HCT116 (cell line): ENCODE data around the gene NEK9. TPM values are rescaled to one million over a fixed set of nuclear protein-coding genes. Genes with fewer than 3 reads are reported as not detected.

Experiments
- ATAC-seq: fragments of 200-7000 bp; cut with Tn5 transposase; 2 replicates; pipeline ENCODE4 v1.9.1; 2020; ENCODE audit warnings: mild to moderate bottlenecking, moderate library complexity
- BruUV-seq: library from RNA; stranded (reverse); fragments of 400-500 nt; replicated peaks from 2 replicates; lab custom pipeline; 2021; lab: Mats Ljungman, UMichigan
- CTCF ChIA-PET: fragments of 300-600 bp; sonication (Branson Sonifier 250); formaldehyde crosslinking; loops from one replicate; lab custom pipeline; 2021; ENCODE audit warnings: antibody characterized with exemption; lab: Charles Lee
- POLR2A ChIA-PET: fragments of 300-600, 350-600 bp; sonication (Branson Sonifier 250); formaldehyde crosslinking; loops from one replicate; lab custom pipeline; 2021; ENCODE audit warnings: antibody characterized with exemption; lab: Charles Lee
- RAD21 ChIA-PET, 2 experiments: fragments of 300-600 bp; sonication (Branson Sonifier 250); formaldehyde crosslinking; loops; one replicate each; lab custom pipeline; 2023; ENCODE audit warnings: low total read pairs in 2 of 2; ENCODE audit not compliant: uncharacterized antibody in 2 of 2, unreplicated experiment in 2 of 2, low non-redundant PET in 1 of 2; lab: Charles Lee
- DNase-seq: peaks from one replicate; pipeline ENCODE4 v3.0.0-alpha.2; 2010; ENCODE audit warnings: low read depth, low spot score
- H2AFZ ChIP-seq: fragments of 200-600 bp; shearing (Covaris generic), sonication (generic); 2 replicates; pipeline ENCODE4 v1.6.1; 2017; ENCODE audit warnings: low read depth, mixed run types, mixed read lengths, antibody characterized with exemption, low read length; ENCODE audit not compliant: poor library complexity, severe bottlenecking
- H3K27ac ChIP-seq: 2 replicates; pipeline ENCODE4 v1.5.1; 2012; ENCODE audit warnings: low read depth, low read length
- H3K27me3 ChIP-seq: fragments of 200-600 bp; sonication (generic); 2 replicates; pipeline ENCODE4 v1.6.1; 2016; ENCODE audit warnings: mixed run types, low read length, mixed read lengths; ENCODE audit not compliant: insufficient read depth
- H3K36me3 ChIP-seq, 2 experiments: fragments of 200-500 bp in 1 of 2; fragments of 200-600 bp in 1 of 2; sonication (Bioruptor generic) in 1 of 2; sonication (generic) in 1 of 2; 2 replicates each; pipeline versions ENCODE4 v1.5.1 to v1.6.1; 2014 to 2016; ENCODE audit warnings: low read length in 2 of 2, inconsistent platforms in 1 of 2, mixed read lengths in 1 of 2, mixed run types in 1 of 2; ENCODE audit not compliant: insufficient read depth in 2 of 2, control insufficient read depth in 1 of 2
- H3K4me1 ChIP-seq, 2 experiments: fragments of 200-600 bp in 1 of 2; sonication (generic) in 1 of 2; 2 replicates each; pipeline versions ENCODE4 v1.5.1 to v1.6.1; 2012 to 2017; ENCODE audit warnings: low read length in 2 of 2, inconsistent platforms in 1 of 2, mild to moderate bottlenecking in 1 of 2, mixed read lengths in 1 of 2, mixed run types in 1 of 2, moderate library complexity in 1 of 2; ENCODE audit not compliant: insufficient read depth in 2 of 2, control insufficient read depth in 1 of 2
- H3K4me2 ChIP-seq: fragments of 200-600 bp; sonication (generic); 2 replicates; pipeline ENCODE4 v1.6.1; 2017; ENCODE audit warnings: mixed run types, low read length, mixed read lengths
- H3K4me3 ChIP-seq, 2 experiments: fragments of 200-600 bp in 1 of 2; sonication (generic) in 1 of 2; replicated peaks in 1 of 2; 2 replicates each; pipeline ENCODE4 v1.5.1; 2011 to 2016; ENCODE audit warnings: low read length in 2 of 2, control low read depth in 1 of 2, low read depth in 1 of 2, mild to moderate bottlenecking in 1 of 2, mixed read lengths in 1 of 2, mixed run types in 1 of 2
- H3K79me2 ChIP-seq: fragments of 200-600 bp; sonication (generic); 2 replicates; pipeline ENCODE4 v1.6.1; 2017; ENCODE audit warnings: mild to moderate bottlenecking, mixed run types, low read length, moderate library complexity, mixed read lengths; ENCODE audit not compliant: insufficient read depth
- H3K9ac ChIP-seq: fragments of 200-600 bp; sonication (generic); 2 replicates; pipeline ENCODE4 v1.6.1; 2016; ENCODE audit warnings: low read length, mixed read lengths
- H3K9me2 ChIP-seq: fragments of 200-600 bp; sonication (generic), shearing (Covaris generic); 2 replicates; pipeline ENCODE4 v1.6.1; 2017; ENCODE audit warnings: mixed run types, mild to moderate bottlenecking, moderate library complexity; ENCODE audit not compliant: insufficient read depth
- H3K9me3 ChIP-seq, 2 experiments: fragments of 200-500 bp in 1 of 2; fragments of 200-600 bp in 1 of 2; sonication (Bioruptor generic) in 1 of 2; sonication (generic) in 1 of 2; 2 replicates each; pipeline ENCODE4 v1.6.1; 2014 to 2017; ENCODE audit warnings: low read length in 2 of 2, mixed read lengths in 2 of 2, inconsistent platforms in 1 of 2, low read depth in 1 of 2, mild to moderate bottlenecking in 1 of 2, mixed run types in 1 of 2, moderate library complexity in 1 of 2; ENCODE audit not compliant: control insufficient read depth in 1 of 2, insufficient read depth in 1 of 2
- H4K20me1 ChIP-seq: fragments of 200-600 bp; sonication (generic), shearing (Covaris generic); 2 replicates; pipeline ENCODE4 v1.6.1; 2017; ENCODE audit warnings: mixed run types, mild to moderate bottlenecking, moderate library complexity; ENCODE audit not compliant: insufficient read depth
- CEBPB ChIP-seq: IDR thresholded peaks from 2 replicates; pipeline ENCODE4 v1.6.1; 2012; ENCODE audit warnings: low read depth
- EGR1 ChIP-seq: IDR thresholded peaks from 2 replicates; pipeline ENCODE4 v1.6.1; 2012; ENCODE audit warnings: low read depth
- ELF1 ChIP-seq: IDR thresholded peaks from 2 replicates; pipeline ENCODE4 v1.6.1; 2012; ENCODE audit warnings: low read depth, borderline replicate concordance
- EZH2 ChIP-seq: fragments of 200-600 bp; sonication (generic); IDR thresholded peaks from 2 replicates; pipeline ENCODE4 v1.6.1; 2017; ENCODE audit warnings: antibody characterized with exemption, mixed run types
- EZH2phosphoT487 ChIP-seq: fragments of 200-600 bp; IDR thresholded peaks from 2 replicates; pipeline ENCODE4 v1.6.1; 2018; ENCODE audit warnings: antibody characterized with exemption, borderline replicate concordance
- FOSL1 ChIP-seq: IDR thresholded peaks from 2 replicates; pipeline ENCODE4 v1.6.1; 2012; ENCODE audit warnings: low read depth
- JUND ChIP-seq: IDR thresholded peaks from 2 replicates; pipeline ENCODE4 v1.6.1; 2012
- POLR2A ChIP-seq: IDR thresholded peaks from 2 replicates; pipeline ENCODE4 v1.7.0; 2011; ENCODE audit warnings: borderline replicate concordance; ENCODE audit not compliant: insufficient read depth, insufficient read length; ENCODE audit errors: extremely low read depth
- RAD21 ChIP-seq: IDR thresholded peaks from 2 replicates; pipeline ENCODE4 v1.6.1; 2012; ENCODE audit warnings: low read depth, mild to moderate bottlenecking
- SP1 ChIP-seq: IDR thresholded peaks from 2 replicates; pipeline ENCODE4 v1.6.1; 2012; ENCODE audit warnings: low read depth
- SRF ChIP-seq: IDR thresholded peaks from 2 replicates; pipeline ENCODE4 v1.6.1; 2012; ENCODE audit warnings: low read depth
- TCF7L2 ChIP-seq: IDR thresholded peaks from 2 replicates; pipeline ENCODE4 v1.7.0; 2011; ENCODE audit warnings: borderline replicate concordance, inconsistent platforms; ENCODE audit not compliant: insufficient read depth, insufficient read length; ENCODE audit errors: extremely low read depth
- YY1 ChIP-seq: IDR thresholded peaks from 2 replicates; pipeline ENCODE4 v1.6.1; 2011; ENCODE audit warnings: low read length, low read depth, moderate library complexity, mild to moderate bottlenecking; ENCODE audit not compliant: insufficient replicate concordance; ENCODE audit errors: extremely low read depth
- ZFX ChIP-seq: fragments of 450-650 bp; IDR thresholded peaks from 2 replicates; pipeline ENCODE4 v1.6.1; 2017
- intact Hi-C: fragments of 100-400 bp; cut with micrococcal nuclease; formaldehyde crosslinking; loops from 2 replicates; pipeline ENCODE4 v1.10.0; 2022
- total RNA-seq: library from RNA; stranded (reverse); gene quantifications from one replicate; pipeline ENCODE4 v1.2.1, GENCODE V29; 2021; ENCODE audit not compliant: unreplicated experiment
- TF ChIP-seq, protein P1 (sequence below): IDR thresholded peaks from 2 replicates; pipeline ENCODE4 v1.6.1; 2012; ENCODE audit warnings: low read depth
- TF ChIP-seq, protein P2 (sequence below): IDR thresholded peaks from 2 replicates; pipeline ENCODE4 v1.6.1; 2011; ENCODE audit warnings: mild to moderate bottlenecking, low read length, moderate library complexity; ENCODE audit not compliant: insufficient replicate concordance; ENCODE audit errors: extremely low read depth
- TF ChIP-seq, protein P3 (sequence below): IDR thresholded peaks from 2 replicates; pipeline ENCODE4 v1.6.1; 2012
- TF ChIP-seq, protein P4 (sequence below): IDR thresholded peaks from 2 replicates; pipeline ENCODE4 v1.6.1; 2012
- TF ChIP-seq, protein P5 (sequence below), 3 experiments: fragments of 200-600 bp in 1 of 3; sonication (generic) in 1 of 3; IDR thresholded peaks in 2 of 3; conservative IDR thresholded peaks in 1 of 3; 2 replicates each; pipeline ENCODE4 v1.5.1; 2012 to 2017; ENCODE audit warnings: low read depth in 2 of 3, low read length in 2 of 3, antibody characterized with exemption in 1 of 3, borderline replicate concordance in 1 of 3, control low read depth in 1 of 3, mild to moderate bottlenecking in 1 of 3, mixed read lengths in 1 of 3, mixed run types in 1 of 3, moderate library complexity in 1 of 3; ENCODE audit not compliant: insufficient read depth in 1 of 3

The NEK9 gene
- total RNA-seq, 1 experiment from 2014 or later, result 64.4 TPM

DNA sequence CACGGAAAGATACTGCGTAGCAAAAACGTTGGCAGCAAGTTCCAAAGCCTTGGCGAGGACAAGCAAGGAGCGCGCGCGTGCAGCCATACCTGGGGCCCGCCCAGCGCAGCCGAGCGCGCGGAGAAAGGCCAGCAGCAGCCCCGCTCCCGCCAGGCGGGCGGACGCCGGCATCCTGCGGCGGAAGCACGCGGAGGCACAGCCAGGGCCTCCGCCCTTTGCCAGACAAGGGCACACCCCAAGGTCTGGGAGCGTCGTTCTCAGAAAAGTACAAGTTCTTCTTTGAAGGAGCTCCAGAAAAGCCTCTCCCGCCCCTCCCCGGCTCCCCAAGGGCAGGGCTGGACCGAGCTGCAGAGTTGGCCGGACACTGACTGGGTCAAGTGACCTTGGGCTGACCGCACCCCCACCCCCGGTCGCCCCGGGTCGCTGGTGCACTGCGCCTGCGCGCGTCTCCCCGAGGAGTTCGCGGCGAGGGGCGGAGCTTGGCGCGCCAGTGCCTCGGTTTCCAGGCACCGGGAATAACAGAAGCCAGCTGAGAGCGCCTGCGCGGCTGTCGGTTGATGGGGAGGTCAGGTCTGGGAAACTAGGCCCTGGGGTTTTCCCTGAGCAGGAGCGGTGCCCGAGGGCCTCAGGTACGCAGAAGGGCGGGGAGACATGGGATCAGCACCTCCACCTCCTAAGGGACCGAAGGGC, 57.6 kb downstream of the NEK9 start, which contains the start of gene ZC2HC1C:
Gene ZC2HC1C (plus strand): TSS at position 521 of the 690 bp plus-strand sequence. CDS start 933 bp downstream, outside the sequence.
- peak within 1 kb of the TSS; percentile 81 for H3K4me2 ChIP-seq
- H2AFZ ChIP-seq, result no peak within 1 kb of the TSS
- peaks cover 12 to 25% of the 10 kb centered on the region in 2 experiments for H3K4me1 ChIP-seq
- H3K9me3 ChIP-seq, result no peaks in the 10 kb centered on the region
- no peaks in the 10 kb centered on the region for H4K20me1 ChIP-seq
- BruUV-seq, result no TSS peak
- H3K9ac ChIP-seq, result peak within 1 kb of the TSS; percentile 76
- H3K4me3 ChIP-seq, result peak within 1 kb of the TSS; percentile 52 to 54
- ChIA-PET RAD21 (no interaction called here), CTCF (interaction anchor here (0.7 to 1.1 kb wide), 4 partner anchors 124 to 169 kb away, joined by 3 to 4 read pairs (median 3); partner anchors contain the start of gene RPS6KL1), POLR2A (interaction anchor here (0.5 to 0.9 kb wide), 3 partner anchors 20 to 240 kb away, joined by 3 to 4 read pairs (median 3); partner anchors contain the start of gene RPS6KL1)
- H3K27ac ChIP-seq, result peak within 1 kb of the TSS; percentile 76
- peak; percentile 88 for ATAC-seq
- no peaks in the 10 kb centered on the region for H3K9me2 ChIP-seq
- intact Hi-C loops, result no loop called here
- no peaks in the 10 kb centered on the region for H3K27me3 ChIP-seq
- H3K79me2 ChIP-seq, result no peaks in the 10 kb centered on the region
- H3K36me3 ChIP-seq, result no peaks in the 10 kb centered on the region
- DNase-seq, result peak; percentile 64
- TF ChIP-seq, protein P1, sequence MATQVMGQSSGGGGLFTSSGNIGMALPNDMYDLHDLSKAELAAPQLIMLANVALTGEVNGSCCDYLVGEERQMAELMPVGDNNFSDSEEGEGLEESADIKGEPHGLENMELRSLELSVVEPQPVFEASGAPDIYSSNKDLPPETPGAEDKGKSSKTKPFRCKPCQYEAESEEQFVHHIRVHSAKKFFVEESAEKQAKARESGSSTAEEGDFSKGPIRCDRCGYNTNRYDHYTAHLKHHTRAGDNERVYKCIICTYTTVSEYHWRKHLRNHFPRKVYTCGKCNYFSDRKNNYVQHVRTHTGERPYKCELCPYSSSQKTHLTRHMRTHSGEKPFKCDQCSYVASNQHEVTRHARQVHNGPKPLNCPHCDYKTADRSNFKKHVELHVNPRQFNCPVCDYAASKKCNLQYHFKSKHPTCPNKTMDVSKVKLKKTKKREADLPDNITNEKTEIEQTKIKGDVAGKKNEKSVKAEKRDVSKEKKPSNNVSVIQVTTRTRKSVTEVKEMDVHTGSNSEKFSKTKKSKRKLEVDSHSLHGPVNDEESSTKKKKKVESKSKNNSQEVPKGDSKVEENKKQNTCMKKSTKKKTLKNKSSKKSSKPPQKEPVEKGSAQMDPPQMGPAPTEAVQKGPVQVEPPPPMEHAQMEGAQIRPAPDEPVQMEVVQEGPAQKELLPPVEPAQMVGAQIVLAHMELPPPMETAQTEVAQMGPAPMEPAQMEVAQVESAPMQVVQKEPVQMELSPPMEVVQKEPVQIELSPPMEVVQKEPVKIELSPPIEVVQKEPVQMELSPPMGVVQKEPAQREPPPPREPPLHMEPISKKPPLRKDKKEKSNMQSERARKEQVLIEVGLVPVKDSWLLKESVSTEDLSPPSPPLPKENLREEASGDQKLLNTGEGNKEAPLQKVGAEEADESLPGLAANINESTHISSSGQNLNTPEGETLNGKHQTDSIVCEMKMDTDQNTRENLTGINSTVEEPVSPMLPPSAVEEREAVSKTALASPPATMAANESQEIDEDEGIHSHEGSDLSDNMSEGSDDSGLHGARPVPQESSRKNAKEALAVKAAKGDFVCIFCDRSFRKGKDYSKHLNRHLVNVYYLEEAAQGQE, result no peak
- TF ChIP-seq, protein P2, sequence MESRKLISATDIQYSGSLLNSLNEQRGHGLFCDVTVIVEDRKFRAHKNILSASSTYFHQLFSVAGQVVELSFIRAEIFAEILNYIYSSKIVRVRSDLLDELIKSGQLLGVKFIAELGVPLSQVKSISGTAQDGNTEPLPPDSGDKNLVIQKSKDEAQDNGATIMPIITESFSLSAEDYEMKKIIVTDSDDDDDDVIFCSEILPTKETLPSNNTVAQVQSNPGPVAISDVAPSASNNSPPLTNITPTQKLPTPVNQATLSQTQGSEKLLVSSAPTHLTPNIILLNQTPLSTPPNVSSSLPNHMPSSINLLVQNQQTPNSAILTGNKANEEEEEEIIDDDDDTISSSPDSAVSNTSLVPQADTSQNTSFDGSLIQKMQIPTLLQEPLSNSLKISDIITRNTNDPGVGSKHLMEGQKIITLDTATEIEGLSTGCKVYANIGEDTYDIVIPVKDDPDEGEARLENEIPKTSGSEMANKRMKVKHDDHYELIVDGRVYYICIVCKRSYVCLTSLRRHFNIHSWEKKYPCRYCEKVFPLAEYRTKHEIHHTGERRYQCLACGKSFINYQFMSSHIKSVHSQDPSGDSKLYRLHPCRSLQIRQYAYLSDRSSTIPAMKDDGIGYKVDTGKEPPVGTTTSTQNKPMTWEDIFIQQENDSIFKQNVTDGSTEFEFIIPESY, result no peak
- TF ChIP-seq SP1, result no peak
- peak; percentile 38 for TF ChIP-seq TCF7L2
- no peak for TF ChIP-seq JUND
- 0 out of 2 replicates have a peak, but pooled peaks have one; percentile 18 for TF ChIP-seq EGR1
- TF ChIP-seq EZH2phosphoT487, result no peak
- no peak for TF ChIP-seq YY1
- no peak for TF ChIP-seq EZH2
- TF ChIP-seq, protein P3, sequence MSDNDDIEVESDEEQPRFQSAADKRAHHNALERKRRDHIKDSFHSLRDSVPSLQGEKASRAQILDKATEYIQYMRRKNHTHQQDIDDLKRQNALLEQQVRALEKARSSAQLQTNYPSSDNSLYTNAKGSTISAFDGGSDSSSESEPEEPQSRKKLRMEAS, result peak; percentile 91
- TF ChIP-seq, protein P4, sequence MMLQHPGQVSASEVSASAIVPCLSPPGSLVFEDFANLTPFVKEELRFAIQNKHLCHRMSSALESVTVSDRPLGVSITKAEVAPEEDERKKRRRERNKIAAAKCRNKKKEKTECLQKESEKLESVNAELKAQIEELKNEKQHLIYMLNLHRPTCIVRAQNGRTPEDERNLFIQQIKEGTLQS, result no peak
- no peak for TF ChIP-seq SRF
- TF ChIP-seq ELF1, result no peak
- no peak for TF ChIP-seq CEBPB
- TF ChIP-seq RAD21, result no peak
- no peak for TF ChIP-seq FOSL1
- TF ChIP-seq ZFX, result peak; percentile 87
- peak; percentile 65 for TF ChIP-seq POLR2A
- TF ChIP-seq, protein P5, sequence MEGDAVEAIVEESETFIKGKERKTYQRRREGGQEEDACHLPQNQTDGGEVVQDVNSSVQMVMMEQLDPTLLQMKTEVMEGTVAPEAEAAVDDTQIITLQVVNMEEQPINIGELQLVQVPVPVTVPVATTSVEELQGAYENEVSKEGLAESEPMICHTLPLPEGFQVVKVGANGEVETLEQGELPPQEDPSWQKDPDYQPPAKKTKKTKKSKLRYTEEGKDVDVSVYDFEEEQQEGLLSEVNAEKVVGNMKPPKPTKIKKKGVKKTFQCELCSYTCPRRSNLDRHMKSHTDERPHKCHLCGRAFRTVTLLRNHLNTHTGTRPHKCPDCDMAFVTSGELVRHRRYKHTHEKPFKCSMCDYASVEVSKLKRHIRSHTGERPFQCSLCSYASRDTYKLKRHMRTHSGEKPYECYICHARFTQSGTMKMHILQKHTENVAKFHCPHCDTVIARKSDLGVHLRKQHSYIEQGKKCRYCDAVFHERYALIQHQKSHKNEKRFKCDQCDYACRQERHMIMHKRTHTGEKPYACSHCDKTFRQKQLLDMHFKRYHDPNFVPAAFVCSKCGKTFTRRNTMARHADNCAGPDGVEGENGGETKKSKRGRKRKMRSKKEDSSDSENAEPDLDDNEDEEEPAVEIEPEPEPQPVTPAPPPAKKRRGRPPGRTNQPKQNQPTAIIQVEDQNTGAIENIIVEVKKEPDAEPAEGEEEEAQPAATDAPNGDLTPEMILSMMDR (IDR thresholded peaks at IDR 0.05 in 2 of 3, conservative IDR thresholded peaks at IDR 0.05 in 1 of 3; ENCODE audit: borderline replicate concordance in 1 of 3, insufficient read depth in 1 of 3, low read depth in 2 of 3, low read length in 2 of 3), result no peak
